HEK293 (cell line): Measurements from ENCODE around the gene EREG.

Source experiments
- CTCF ChIA-PET: fragments of 350-600 bp; formaldehyde crosslinking; extraction: SDS; loops from one replicate; lab custom pipeline; 2021; ENCODE audit warnings: antibody characterized with exemption; lab: Yijun Ruan, JAX
- POLR2A ChIA-PET: fragments of 300-600 bp; formaldehyde crosslinking; extraction: SDS; loops from one replicate; lab custom pipeline; 2020; ENCODE audit warnings: antibody characterized with exemption, inconsistent platforms; lab: Yijun Ruan, JAX
- H3K27ac ChIP-seq: fragments of 200-500 bp; sonication (Bioruptor generic); 2 replicates; pipeline ENCODE4 v1.5.1; 2014; ENCODE audit warnings: low read depth, low read length, control low read depth, inconsistent platforms; ENCODE audit errors: extremely low read depth
- H3K36me3 ChIP-seq, 2 experiments: fragments of 200-500 bp in 1 of 2; sonication (Bioruptor generic) in 1 of 2; 1 replicate in 1 of 2; 2 replicates in 1 of 2; pipeline ENCODE4 v1.5.1; 2014 to 2017; ENCODE audit warnings: inconsistent platforms in 2 of 2, low read length in 2 of 2; ENCODE audit not compliant: control insufficient read depth in 2 of 2, insufficient read depth in 1 of 2
- H3K4me1 ChIP-seq: fragments of 200-500 bp; sonication (Bioruptor generic); 2 replicates; pipeline ENCODE4 v1.5.1; 2014; ENCODE audit warnings: mild to moderate bottlenecking, low read length, inconsistent platforms; ENCODE audit not compliant: control insufficient read depth, insufficient read depth
- H3K4me3 ChIP-seq: 2 replicates; pipeline ENCODE4 v1.5.1; 2011; ENCODE audit warnings: low read depth, mild to moderate bottlenecking, control low read depth, low read length, moderate library complexity
- H3K9me3 ChIP-seq: fragments of 200-500 bp; sonication (Bioruptor generic); 2 replicates; pipeline ENCODE4 v1.5.1; 2014; ENCODE audit warnings: low read depth, low read length, inconsistent platforms; ENCODE audit not compliant: control insufficient read depth, insufficient read depth
- ZNF10 ChIP-seq: fragments of 450-650 bp; formaldehyde crosslinking; IDR thresholded peaks from 2 replicates; pipeline ENCODE4 v1.5.1; 2017; ENCODE audit warnings: missing biosample characterization, missing genetic modification characterization
- ZNF248 ChIP-seq: fragments of 450-650 bp; formaldehyde crosslinking; IDR thresholded peaks from 2 replicates; pipeline ENCODE4 v1.5.1; 2017; ENCODE audit warnings: missing biosample characterization, missing genetic modification characterization
- ZNF704 ChIP-seq: fragments of 450-650 bp; formaldehyde crosslinking; IDR thresholded peaks from 2 replicates; pipeline ENCODE4 v1.5.1; 2016; ENCODE audit warnings: missing biosample characterization, missing genetic modification characterization

Gene EREG

GRCh38 chr4:74437866-74438265 lies 72.9 kb downstream of the EREG start:
- Histone ChIP-seq H3K27ac (no peak overlapping the region), H3K4me3 (no peak overlapping the region), H3K36me3 (no peaks in the 10 kb centered on the region), H3K4me1 (no peaks in the 10 kb centered on the region), H3K9me3 (no peaks in the 10 kb centered on the region)
- POLR2A ChIA-PET, result no interaction called here
- TF ChIP-seq ZNF10 (tag by site-specific recombination) (no peak), ZNF704 (no peak), ZNF248 (tag by site-specific recombination) (no peak)
- CTCF ChIA-PET, result interaction anchor here (0.6 kb wide), 1 partner anchor 211 kb away, joined by 3 read pairs; no protein-coding TSS in a partner anchor
